OCI-M2 (cell line): ENCODE measurements around the gene C6orf52.
A peak's percentile ranks its signal among the peaks of the same experiment; 100 is the strongest.

Source experiments
- DNase-seq: peaks from one replicate; lab custom pipeline; 2025; ENCODE audit not compliant: unreplicated experiment; lab: John Stamatoyannopoulos, UW

Gene C6orf52

GRCh38 chr6:10658910-10659698, 35.3 kb downstream of the C6orf52 start:
- DNase-seq, result no peak

DNA sequence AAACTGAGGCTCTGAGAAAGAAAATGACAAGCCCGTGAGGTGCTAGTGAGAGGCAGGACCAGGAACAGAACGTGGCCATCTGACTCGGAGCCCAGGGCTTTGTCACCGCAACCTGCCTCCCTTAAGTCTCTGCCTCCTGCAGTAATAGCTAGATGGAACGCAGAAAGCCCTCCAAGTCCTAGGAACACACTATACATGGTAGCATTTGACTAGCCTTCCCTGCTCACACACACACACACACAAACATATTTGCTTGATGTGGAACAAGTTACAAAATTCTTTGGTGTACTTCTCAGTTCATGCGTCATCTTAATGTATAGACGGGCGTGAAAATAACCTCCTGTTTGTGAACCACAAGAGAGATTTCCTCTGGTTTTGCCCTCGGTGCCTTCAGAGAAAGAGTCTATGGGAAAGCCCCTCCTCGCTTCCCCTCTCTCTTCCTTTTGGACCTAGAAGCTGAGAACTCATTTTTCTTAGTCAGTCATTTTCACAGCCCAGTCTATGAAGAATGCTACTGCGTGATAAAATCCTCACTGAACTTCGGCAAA, 38.8 kb downstream of the C6orf52 start:
- DNase-seq, result no peak

- no peak for DNase-seq
Measured at GRCh38 chr6:10644225-10644624, 50.2 kb downstream of the C6orf52 start.

DNA sequence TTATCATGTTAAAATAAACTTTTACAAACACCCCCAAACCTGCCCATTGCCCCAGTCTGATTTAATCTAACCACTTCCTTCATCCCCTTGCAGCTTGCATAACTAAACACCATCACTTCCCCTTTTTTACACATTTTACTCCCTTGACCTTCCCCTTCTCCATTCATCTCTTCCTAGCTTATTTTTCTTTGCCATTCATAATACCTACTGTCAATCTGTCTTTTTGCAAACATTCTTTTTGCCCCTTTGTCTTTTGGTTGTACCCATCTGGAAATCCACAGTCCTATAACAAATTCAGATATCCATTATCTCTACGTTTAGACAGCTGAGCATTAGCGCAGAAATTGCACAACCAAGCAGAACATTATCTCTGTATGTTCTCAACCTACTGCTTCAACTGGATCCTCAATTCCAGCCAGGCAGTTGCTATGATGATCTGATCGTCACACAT, 51.2 kb downstream of the C6orf52 start:
- peak; percentile 76 for DNase-seq

GRCh38 chr6:10641528-10641927, 52.9 kb downstream of the C6orf52 start:
- DNase-seq, result no peak

DNA sequence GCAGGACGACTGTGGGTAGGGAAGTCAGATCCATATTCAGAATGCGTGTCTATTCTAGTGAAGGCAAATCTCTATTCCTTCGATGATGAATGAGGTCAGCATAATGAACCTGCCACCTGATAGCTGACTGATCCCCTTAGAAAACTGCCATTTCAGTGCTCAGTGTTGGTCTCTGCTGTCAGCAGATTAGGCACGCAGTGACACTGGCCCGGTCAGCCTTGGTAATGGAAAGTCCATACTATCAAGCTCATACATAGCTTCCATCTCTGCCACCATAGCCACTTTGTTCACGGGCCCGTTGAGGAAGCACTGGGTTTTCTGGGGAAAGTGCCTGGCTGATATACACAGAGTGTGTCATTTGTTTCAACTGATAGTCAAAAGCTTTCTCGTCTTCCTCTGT, 54.0 kb downstream of the C6orf52 start:
- peak; percentile 88 for DNase-seq

DNA sequence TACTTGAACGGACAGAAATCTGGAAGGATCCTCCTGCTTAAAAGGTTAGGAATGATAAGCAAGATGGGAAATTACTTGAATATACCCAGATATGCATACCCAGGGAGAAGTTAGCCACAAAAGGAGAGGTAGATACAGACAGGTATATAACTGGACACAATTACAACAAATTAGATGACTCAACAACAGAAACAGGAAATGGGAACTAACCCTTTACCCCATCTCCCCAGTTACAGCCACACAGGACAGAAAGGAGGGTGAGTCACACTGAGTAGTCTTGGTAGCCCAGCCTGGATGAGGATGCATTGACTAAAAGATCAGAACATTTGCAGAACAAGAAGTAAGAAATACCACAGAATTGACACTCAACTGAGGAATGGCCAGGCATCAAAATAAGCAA, 61.2 kb downstream of the C6orf52 start:
- no peak for DNase-seq

DNA sequence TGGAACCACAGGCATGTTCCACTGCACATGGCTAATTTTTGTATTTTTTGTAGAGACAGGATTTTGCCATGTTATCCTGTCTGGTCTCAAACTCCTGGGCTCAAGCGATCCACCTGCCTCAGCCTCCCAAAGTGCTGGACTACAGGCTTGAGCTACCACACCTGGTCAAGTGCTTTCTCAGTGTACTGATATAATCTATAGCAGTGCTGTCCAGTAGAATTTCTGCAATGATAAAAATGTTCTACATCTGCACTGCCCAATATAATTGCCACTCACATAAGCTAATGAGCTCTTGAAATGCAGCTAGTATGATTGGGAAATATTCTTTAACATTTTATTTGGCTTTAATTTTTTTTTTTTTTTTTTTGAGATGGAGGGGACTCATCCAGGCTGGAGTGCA, 64.2 kb downstream of the C6orf52 start:
- no peak for DNase-seq

DNA sequence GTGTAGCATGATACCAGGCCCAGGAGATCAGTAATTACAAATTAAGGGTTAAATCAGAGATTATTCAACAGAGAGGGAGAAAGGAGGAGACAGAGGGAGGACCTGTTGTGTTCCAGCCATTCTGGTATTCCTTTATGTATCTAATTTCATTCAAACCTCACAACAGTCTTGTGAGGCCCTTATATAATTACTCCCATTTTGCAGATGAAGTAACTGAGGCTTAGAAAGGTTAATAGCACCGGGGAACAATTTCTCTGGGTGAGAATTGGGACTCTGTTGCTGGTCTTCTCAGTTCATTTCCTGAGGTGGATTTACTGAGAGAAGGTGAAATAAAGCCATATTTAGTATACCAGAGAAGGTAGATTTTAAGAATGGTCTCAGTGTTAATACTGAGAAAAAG, 66.6 kb downstream of the C6orf52 start:
- DNase-seq, result no peak

GRCh38 chr6:10626154-10626741, 68.2 kb downstream of the C6orf52 start:
- no peak for DNase-seq

DNA sequence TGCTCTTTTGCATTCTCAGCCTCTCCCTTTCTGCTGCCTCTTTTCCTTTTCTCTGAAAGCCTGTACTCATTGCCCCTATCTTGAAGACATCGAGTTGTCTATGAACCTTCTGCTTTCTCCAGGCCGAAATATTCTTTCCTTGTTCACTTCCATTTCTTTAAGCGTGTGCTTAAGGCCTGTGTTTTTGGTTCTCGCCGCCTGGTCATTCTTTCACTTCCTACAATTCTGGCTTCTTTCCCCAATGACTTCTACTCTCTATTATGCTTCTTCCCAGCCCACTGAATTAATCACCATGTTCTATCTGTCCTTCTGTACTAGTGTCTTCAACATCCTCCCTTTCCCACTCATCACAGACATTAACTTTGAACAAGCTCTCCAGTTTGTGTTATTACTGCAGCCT, 69.6 kb downstream of the C6orf52 start:
- DNase-seq, result no peak

DNA sequence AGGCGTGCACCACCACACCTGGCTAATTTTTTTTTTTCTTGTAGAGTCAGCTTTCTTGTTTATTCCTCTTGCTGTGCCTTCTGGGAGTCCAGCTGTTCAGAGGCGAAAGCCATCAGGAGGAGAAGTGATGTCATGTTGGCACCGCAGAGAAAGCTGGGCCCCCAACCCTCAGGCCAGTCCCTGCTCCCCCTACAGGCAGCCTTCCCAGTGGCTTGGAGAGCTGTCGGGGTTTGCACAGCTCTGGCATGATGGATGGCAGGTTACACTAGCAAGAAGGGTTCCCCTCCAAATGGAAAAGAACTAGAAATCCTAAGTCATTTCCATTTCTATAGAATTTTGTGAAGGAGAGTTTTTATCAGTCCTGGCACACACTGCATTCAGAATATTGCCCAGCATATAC, 72.6 kb downstream of the C6orf52 start:
- no peak for DNase-seq
